Astrocyte (in vitro differentiated cells and primary cell): ENCODE results near the gene SMIM36. TPM values are rescaled to one million over a fixed set of nuclear protein-coding genes. Genes with fewer than 3 reads are reported as not detected.
"Not testable (repeated sequence)": the region's sequence is repeated elsewhere in the genome, so short reads cannot be mapped to it uniquely, and the experiment has no call there.

Source experiments
- DNase-seq: peaks from one replicate; pipeline ENCODE4 v3.0.0-alpha.2; 2010; ENCODE audit warnings: low read depth
- FAIRE-seq: peaks from 2 replicates; lab custom pipeline; 2011; peaks lifted over from hg19 to GRCh38; lab: Jason Lieb, UNC
- H2AFZ ChIP-seq: 2 replicates; pipeline ENCODE4 v1.6.0; 2012; ENCODE audit warnings: low read depth, low read length, inconsistent platforms
- H3K27ac ChIP-seq: 2 replicates; pipeline ENCODE4 v1.5.1; 2011; ENCODE audit warnings: low read depth, low read length, inconsistent platforms
- H3K27me3 ChIP-seq: 2 replicates; pipeline ENCODE4 v1.6.0; 2011; ENCODE audit warnings: low read length, inconsistent platforms; ENCODE audit not compliant: insufficient read depth
- H3K36me3 ChIP-seq: 2 replicates; pipeline ENCODE4 v1.5.1; 2011; ENCODE audit warnings: low read length, inconsistent platforms; ENCODE audit not compliant: insufficient read depth
- H3K4me1 ChIP-seq: 2 replicates; pipeline ENCODE4 v1.5.1; 2011; ENCODE audit warnings: low read length, inconsistent platforms; ENCODE audit not compliant: insufficient read depth
- H3K4me2 ChIP-seq: 2 replicates; pipeline ENCODE4 v1.6.0; 2012; ENCODE audit warnings: low read length, inconsistent platforms
- H3K4me3 ChIP-seq: 2 replicates; pipeline ENCODE4 v1.5.1; 2011; ENCODE audit warnings: low read depth, mild to moderate bottlenecking, low read length, inconsistent platforms; ENCODE audit not compliant: insufficient read depth
- H3K79me2 ChIP-seq: 2 replicates; pipeline ENCODE4 v1.6.0; 2012; ENCODE audit warnings: mild to moderate bottlenecking, low read length, inconsistent platforms; ENCODE audit not compliant: insufficient read depth
- H3K9ac ChIP-seq: 2 replicates; pipeline ENCODE4 v1.6.0; 2012; ENCODE audit warnings: mild to moderate bottlenecking, low read length, inconsistent platforms
- H3K9me3 ChIP-seq: 2 replicates; pipeline ENCODE4 v1.5.1; 2012; ENCODE audit warnings: low read depth, mild to moderate bottlenecking, low read length, inconsistent platforms; ENCODE audit not compliant: insufficient read depth
- H4K20me1 ChIP-seq: 2 replicates; pipeline ENCODE4 v1.6.0; 2012; ENCODE audit warnings: low read length, inconsistent platforms; ENCODE audit not compliant: insufficient read depth
- H3K27ac Mint-ChIP-seq: one replicate; pipeline ENCODE4 v1.8.0; 2021; ENCODE audit warnings: mild to moderate bottlenecking, mixed read lengths; ENCODE audit not compliant: unreplicated experiment
- H3K27me3 Mint-ChIP-seq: one replicate; pipeline ENCODE4 v1.8.0; 2021; ENCODE audit warnings: low read depth, mixed read lengths; ENCODE audit not compliant: unreplicated experiment
- H3K36me3 Mint-ChIP-seq: one replicate; pipeline ENCODE4 v1.8.0; 2021; ENCODE audit warnings: low read depth, mixed read lengths; ENCODE audit not compliant: unreplicated experiment
- H3K4me1 Mint-ChIP-seq: one replicate; pipeline ENCODE4 v1.8.0; 2021; ENCODE audit warnings: low read depth, mixed read lengths; ENCODE audit not compliant: unreplicated experiment
- H3K4me3 Mint-ChIP-seq: one replicate; pipeline ENCODE4 v1.8.0; 2021; ENCODE audit warnings: mild to moderate bottlenecking, moderate library complexity, mixed read lengths; ENCODE audit not compliant: unreplicated experiment
- H3K9me3 Mint-ChIP-seq: one replicate; pipeline ENCODE4 v1.8.0; 2021; ENCODE audit warnings: mild to moderate bottlenecking, mixed read lengths; ENCODE audit not compliant: unreplicated experiment
- CTCF ChIP-seq: IDR thresholded peaks from 2 replicates; pipeline ENCODE4 v1.5.1; 2011; ENCODE audit warnings: low read depth, mild to moderate bottlenecking, inconsistent platforms, low read length, moderate library complexity; ENCODE audit not compliant: insufficient read depth
- EZH2 ChIP-seq: IDR thresholded peaks from 2 replicates; pipeline ENCODE4 v1.6.1; 2012; ENCODE audit warnings: mild to moderate bottlenecking, low read length, inconsistent platforms; ENCODE audit not compliant: insufficient read depth
- total RNA-seq: library from RNA; stranded (reverse); gene quantifications from 2 replicates; pipeline ENCODE4 v1.2.1, GENCODE V29; 2021

The SMIM36 gene
- total RNA-seq, 1 donor from 2014 or later: not detected

GRCh38 chr17:55424893-55425540 is 86.2 kb downstream of the SMIM36 start:
- H3K27me3 Mint-ChIP-seq: peaks cover 11% of the 10 kb centered on the region
- no peak for DNase-seq
- H3K27ac Mint-ChIP-seq: no peak overlapping the region
- peaks cover 10% of the 10 kb centered on the region for H3K4me1 ChIP-seq
- no peak for TF ChIP-seq CTCF
- H4K20me1 ChIP-seq: no peaks in the 10 kb centered on the region
- peaks cover 23% of the 10 kb centered on the region for H3K27me3 ChIP-seq
- no peak overlapping the region for H3K9ac ChIP-seq
- H3K27ac ChIP-seq: no peak overlapping the region
- H3K36me3 ChIP-seq: no peaks in the 10 kb centered on the region
- FAIRE-seq: no peak
- no peak overlapping the region for H3K4me3 Mint-ChIP-seq
- no peak overlapping the region for H3K4me3 ChIP-seq
- H2AFZ ChIP-seq: no peak overlapping the region
- H3K4me2 ChIP-seq: no peak overlapping the region
- no peaks in the 10 kb centered on the region for H3K9me3 Mint-ChIP-seq
- no peaks in the 10 kb centered on the region for H3K36me3 Mint-ChIP-seq
- H3K4me1 Mint-ChIP-seq: peaks cover 5% of the 10 kb centered on the region
- peaks cover 11% of the 10 kb centered on the region for H3K79me2 ChIP-seq
- no peaks in the 10 kb centered on the region for H3K9me3 ChIP-seq

GRCh38 chr17:55423535-55423934 is 87.7 kb downstream of the SMIM36 start:
- FAIRE-seq (no peak), DNase-seq (no peak)
- H3K9ac ChIP-seq: no peak overlapping the region
- no peaks in the 10 kb centered on the region for H3K9me3 ChIP-seq
- Mint-ChIP-seq H3K4me3 (no peak overlapping the region), H3K9me3 (no peaks in the 10 kb centered on the region), H3K36me3 (no peaks in the 10 kb centered on the region), H3K27me3 (peaks cover 11% of the 10 kb centered on the region), H3K4me1 (peaks cover 5% of the 10 kb centered on the region), H3K27ac (no peak overlapping the region)
- no peaks in the 10 kb centered on the region for H4K20me1 ChIP-seq
- no peak overlapping the region for H3K27ac ChIP-seq
- peaks cover 11% of the 10 kb centered on the region for H3K79me2 ChIP-seq
- no peak overlapping the region for H2AFZ ChIP-seq
- H3K4me3 ChIP-seq: no peak overlapping the region
- H3K4me1 ChIP-seq: peaks cover 10% of the 10 kb centered on the region
- H3K4me2 ChIP-seq: no peak overlapping the region
- no peak for TF ChIP-seq EZH2
- no peak for TF ChIP-seq CTCF
- no peaks in the 10 kb centered on the region for H3K36me3 ChIP-seq
- peaks cover 23% of the 10 kb centered on the region for H3K27me3 ChIP-seq

GRCh38 chr17:55422828-55423164 is 88.5 kb downstream of the SMIM36 start:
- H3K4me3 ChIP-seq, H3K27ac ChIP-seq, H3K4me2 ChIP-seq, H3K9ac ChIP-seq, H3K27ac Mint-ChIP-seq, H3K36me3 ChIP-seq, DNase-seq, H3K4me1 Mint-ChIP-seq, H3K9me3 Mint-ChIP-seq, H3K9me3 ChIP-seq, H3K4me3 Mint-ChIP-seq, H3K36me3 Mint-ChIP-seq, H2AFZ ChIP-seq, H4K20me1 ChIP-seq, FAIRE-seq: not testable (repeated sequence)
- H3K27me3 Mint-ChIP-seq: peaks cover 11% of the 10 kb centered on the region
- Histone ChIP-seq H3K27me3 (peaks cover 23% of the 10 kb centered on the region), H3K4me1 (peaks cover 10% of the 10 kb centered on the region), H3K79me2 (peaks cover 11% of the 10 kb centered on the region)
